Stimulated activated CD8-positive, alpha-beta memory T cell treated with anti-CD3 and anti-CD28 coated beads, Interleukin-15, amount 100 ng/mL, for 4 hours (primary cell): Measurements from ENCODE around the gene DUSP8.
"Not testable (repeated sequence)": the region's sequence is repeated elsewhere in the genome, so short reads cannot be mapped to it uniquely, and the experiment has no call there.

Source experiments
- DNase-seq, 2 donors: peaks; one replicate each; pipeline ENCODE4 v3.0.0-alpha.2; 2020; ENCODE audit warnings: low read depth in 2 of 2

Gene DUSP8

GRCh38 chr11:1589191-1589963 lies 17.3 kb upstream of the DUSP8 start:
- DNase-seq: not testable (repeated sequence)

- no peak for DNase-seq
Observed at GRCh38 chr11:1586699-1587098, 14.6 kb upstream of the DUSP8 start.

DNA sequence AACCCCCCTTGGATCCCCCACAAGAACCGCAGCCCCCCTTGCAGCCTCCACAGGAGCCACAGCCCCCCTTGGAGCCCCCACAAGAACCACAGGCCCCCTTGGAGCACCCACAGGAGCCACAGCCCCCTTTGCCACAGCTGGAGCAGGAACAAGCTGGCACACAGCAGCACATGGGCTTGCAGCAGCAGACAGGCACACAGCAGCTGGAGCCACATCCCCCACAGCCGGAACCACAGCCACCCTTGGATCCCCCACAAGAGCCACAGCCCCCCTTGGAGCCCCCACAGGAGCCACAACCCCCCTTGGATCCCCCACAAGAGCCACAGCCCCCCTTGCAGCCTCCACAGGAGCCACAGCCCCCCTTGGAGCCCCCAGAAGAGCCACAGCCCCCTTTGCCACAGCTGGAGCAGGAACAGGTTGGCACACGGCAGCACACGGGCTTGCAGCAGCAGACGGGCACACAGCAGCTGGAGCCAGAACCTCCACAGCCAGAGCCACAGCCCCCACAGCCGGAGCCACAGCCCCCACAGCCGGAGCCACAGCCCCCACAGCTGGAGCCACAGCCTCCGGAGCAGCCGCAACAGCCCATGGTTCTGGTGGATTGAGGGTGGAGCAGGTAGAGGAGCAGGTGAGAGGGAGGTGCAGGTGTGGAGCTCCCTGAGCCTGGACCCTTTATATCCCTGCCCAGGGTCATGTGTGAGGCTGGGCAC lies 12.7 kb upstream of the DUSP8 start, which contains the start of gene KRTAP5-1:
TSS of gene KRTAP5-1 (minus strand) at position 623 of the 710 bp plus-strand sequence. CDS start at position 589, 34 bp downstream.
- not testable (repeated sequence) for DNase-seq

DNA sequence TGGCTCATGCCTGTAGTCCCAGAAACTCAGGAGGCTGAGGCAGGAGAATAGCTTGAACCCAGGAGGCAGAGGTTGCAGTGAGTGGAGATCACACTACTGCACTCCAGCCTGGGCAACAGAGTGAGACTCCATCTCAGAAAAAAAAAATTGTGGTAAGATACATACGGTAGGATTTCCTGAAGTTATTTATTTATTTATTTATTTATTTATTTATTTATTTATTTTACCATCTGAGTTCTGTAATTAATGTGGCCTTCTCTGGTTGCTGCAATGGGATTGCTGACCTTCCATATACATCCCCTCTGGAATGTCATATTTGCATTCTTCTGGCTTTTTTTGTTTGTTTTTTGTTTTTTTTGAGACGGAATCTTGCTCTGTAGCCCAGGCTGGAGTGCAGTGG lies 10.8 kb upstream of the DUSP8 start:
- not testable (repeated sequence) for DNase-seq

DNA sequence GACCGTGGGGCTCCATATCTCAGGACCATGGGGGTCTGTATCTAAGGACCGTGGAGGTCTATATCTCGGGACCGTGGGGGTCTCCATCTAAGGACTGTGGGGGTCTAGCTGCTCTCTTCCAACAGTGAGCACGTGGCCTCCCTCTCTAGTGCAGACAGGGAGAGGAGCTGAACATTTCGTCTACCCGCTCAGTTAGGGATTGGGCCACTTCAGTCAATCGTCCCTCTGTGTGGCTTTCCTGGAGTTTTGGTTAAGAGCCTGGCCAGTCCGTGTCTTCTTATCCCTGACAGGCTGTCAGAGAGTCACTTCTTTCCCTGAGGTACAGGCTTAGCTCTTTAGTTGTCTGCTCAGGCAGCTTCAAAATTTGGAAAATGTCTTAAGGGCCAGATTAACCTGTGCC lies 9.9 kb upstream of the DUSP8 start:
- DNase-seq: no peak

DNA sequence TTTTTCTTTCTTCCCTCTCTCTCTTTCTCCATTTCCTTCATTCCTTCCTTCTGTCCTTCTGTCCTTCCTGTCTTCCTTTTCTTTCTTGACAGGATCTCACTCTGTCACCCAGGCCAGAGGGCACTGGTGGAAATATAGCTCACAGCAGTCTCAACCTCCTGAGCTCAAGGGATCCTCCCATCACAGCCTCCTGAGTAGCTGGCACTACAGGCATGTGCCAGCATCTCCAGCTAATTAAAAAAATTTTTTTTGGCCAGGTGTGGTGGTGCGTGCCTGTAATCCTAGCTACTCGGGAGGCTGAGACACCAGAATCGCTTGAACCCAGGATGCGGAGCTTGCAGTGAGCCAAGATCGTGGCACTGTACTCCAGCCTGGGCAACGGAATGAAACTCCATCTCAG lies 4.8 kb upstream of the DUSP8 start:
- no peak for DNase-seq

GRCh38 chr11:1575756-1576155 lies 3.7 kb upstream of the DUSP8 start:
- not testable (repeated sequence) for DNase-seq

DNA sequence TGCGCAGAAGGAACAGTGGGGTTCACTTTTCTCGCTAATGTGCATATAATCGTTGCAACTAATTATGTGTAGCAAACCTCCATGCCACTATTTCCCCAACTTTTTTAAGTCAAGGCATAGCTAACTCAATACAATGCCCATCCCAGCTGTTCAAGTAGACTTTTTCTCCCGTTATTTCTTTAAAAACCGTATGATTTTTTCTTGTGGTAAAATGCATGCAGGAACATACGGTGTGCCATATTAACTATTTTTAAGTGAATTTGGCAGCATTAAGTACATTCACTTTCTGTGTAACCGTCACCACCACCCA lies 2.8 kb upstream of the DUSP8 start:
- no peak for DNase-seq

DNA sequence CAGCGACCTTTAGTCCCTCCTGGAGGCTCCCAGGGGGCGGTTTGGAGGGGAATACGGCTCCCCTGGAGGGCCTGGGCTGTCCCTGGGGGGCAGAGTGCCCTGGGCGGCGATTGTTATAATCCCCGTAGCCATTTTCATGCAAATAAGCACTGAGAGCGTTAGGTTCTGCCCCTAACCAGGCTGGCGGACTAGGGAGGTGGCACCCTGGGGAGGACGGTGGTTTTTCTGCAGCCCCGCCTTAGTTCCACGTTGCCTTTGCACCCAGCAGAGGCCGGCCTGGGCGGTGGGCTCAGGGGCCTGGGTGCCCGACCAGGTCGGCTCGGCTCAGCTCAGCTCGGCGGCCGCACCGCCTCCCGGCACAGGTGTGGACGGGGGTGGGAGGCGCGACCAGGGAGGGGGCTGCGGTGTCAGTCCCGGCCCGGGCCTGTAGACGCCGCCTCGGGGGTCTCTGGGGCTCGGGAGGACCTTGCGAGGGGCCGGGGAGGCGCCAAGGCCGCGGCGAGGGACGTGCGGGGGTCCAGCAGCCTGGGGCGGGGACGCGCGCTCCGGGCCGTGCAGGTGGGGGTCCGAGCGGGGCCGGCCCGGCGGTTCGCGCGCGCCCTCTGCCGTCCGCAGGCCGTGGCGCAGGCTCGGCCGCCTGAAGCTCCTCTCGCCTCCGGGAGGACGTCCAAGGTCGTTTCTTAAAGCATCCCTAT lies 2.3 kb upstream of the DUSP8 start:
- DNase-seq: no peak

DNA sequence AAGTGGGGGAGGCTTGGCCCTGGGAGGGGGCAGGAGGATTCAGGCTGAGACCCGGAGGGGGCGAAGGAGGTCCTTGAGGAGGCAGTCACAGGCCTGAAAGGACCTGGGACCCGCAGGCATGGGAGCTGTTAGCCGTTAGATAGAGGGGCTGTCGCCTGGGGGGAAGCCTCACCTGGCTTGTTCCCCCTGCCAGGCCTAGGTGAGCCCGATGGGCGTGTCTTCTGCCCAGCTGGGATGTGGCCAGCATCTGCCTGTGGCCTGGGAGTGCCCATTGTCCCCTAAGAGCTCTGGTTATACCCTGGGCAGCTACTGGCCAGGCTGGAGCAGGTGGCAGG lies 1.8 kb upstream of the DUSP8 start:
- no peak for DNase-seq

GRCh38 chr11:1573077-1573902 lies 1.2 kb upstream of the DUSP8 start:
- DNase-seq: no peak

DNA sequence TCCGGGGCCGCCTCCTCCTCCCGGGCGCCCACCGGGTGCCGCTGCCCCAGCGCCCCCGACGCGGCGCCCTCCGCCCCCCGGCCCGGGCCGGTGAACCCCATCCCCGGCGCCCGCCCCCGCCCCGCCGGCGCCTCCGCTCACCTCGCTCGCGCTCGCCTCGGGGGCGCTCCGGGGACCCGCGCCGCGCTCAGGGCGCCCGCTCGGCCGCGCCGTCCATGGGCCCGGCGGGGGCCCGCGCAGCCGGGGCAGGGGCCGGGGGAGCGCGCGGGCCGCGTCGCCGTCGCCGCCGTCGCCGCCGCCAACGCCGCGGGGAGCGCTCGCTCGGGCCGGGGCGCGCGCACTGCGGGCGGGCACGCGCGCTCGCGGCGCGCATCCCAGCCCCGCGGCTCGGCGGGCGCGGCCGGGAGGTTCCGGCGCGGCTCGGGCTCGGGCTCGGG lies 293 bp downstream of the DUSP8 start:
- DNase-seq: no peak

- no peak for DNase-seq
Observed at GRCh38 chr11:1570896-1571759, 943 bp downstream of the DUSP8 start.

GRCh38 chr11:1570531-1570895 lies 1.6 kb downstream of the DUSP8 start:
- DNase-seq: no peak

- DNase-seq: no peak
Observed at GRCh38 chr11:1570001-1570453, 2.0 kb downstream of the DUSP8 start.

GRCh38 chr11:1569251-1569780 lies 2.8 kb downstream of the DUSP8 start:
- DNase-seq: no peak

- DNase-seq: peak in 1 of 2 donors; percentile 24
Observed at GRCh38 chr11:1568441-1568911, 3.6 kb downstream of the DUSP8 start.

DNA sequence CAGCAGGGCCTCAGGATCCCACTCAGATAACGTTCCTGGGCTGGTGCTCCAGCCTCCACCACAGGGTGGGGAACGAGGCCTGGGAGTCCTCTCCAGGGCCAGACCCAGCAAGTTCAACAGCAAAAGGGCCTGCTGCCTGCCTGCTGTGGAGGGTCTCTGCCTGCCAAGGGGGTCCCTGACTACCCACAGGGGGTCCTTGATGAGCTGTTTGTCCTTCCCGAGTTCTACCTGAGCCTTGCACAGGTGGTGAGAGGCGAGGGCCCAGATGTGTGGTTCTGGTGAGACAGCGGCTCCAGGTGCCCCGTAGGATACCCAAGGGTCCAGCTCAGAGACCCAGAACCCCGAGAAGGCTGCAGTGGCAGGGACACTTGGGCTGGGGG lies 4.4 kb downstream of the DUSP8 start:
- DNase-seq: no peak

GRCh38 chr11:1567052-1567720 lies 4.9 kb downstream of the DUSP8 start:
- DNase-seq: no peak
